ENCODE data around the gene PCDH15. TPM values are rescaled to one million over a fixed set of nuclear protein-coding genes. Genes with fewer than 3 reads are reported as not detected.

Gene PCDH15
- total RNA-seq, 1 experiment from 2014 or later = 0.59 TPM

GRCh38 chr10:54064215-54064614, 736.8 kb downstream of the PCDH15 start:
- DNase-seq (ENCODE audit: low spot score) (no peak), ATAC-seq (no peak)
- ChIA-PET CTCF (no interaction called here), POLR2A (no interaction called here)
- Mint-ChIP-seq H3K27me3 (ENCODE audit: low read depth) (no peaks in the 10 kb centered on the region), H3K4me3 (no peak overlapping the region), H3K9me3 (peaks cover 12% of the 10 kb centered on the region), H3K4me1 (no peaks in the 10 kb centered on the region), H3K27ac (no peak overlapping the region), H3K36me3 (peaks cover 3% of the 10 kb centered on the region; the same call in 1 of the 2 replicates)
- TF ChIP-seq IRF1 (CRISPR knock-in tag; IDR thresholded peaks at IDR 0.05) (no peak), CREM (CRISPR knock-in tag; IDR thresholded peaks at IDR 0.05) (no peak), NR1H2 (CRISPR knock-in tag; IDR thresholded peaks at IDR 0.05) (no peak), ZNF425 (CRISPR knock-in tag; conservative IDR thresholded peaks at IDR 0.05) (no peak), AFF4 (CRISPR knock-in tag; IDR thresholded peaks at IDR 0.05; ENCODE audit: borderline replicate concordance) (no peak), SP1 (CRISPR knock-in tag; conservative IDR thresholded peaks at IDR 0.05) (no peak), GRHL2 (CRISPR knock-in tag; IDR thresholded peaks at IDR 0.05; ENCODE audit: insufficient replicate concordance, severe bottlenecking) (no peak), ATF3 (CRISPR knock-in tag; conservative IDR thresholded peaks at IDR 0.05) (no peak), RELA (CRISPR knock-in tag; IDR thresholded peaks at IDR 0.05; ENCODE audit: borderline replicate concordance) (no peak), E2F4 (CRISPR knock-in tag; IDR thresholded peaks at IDR 0.05; ENCODE audit: borderline replicate concordance, low read depth) (no peak), GABPB1 (CRISPR knock-in tag; IDR thresholded peaks at IDR 0.05) (no peak), PREB (CRISPR knock-in tag; IDR thresholded peaks at IDR 0.05; ENCODE audit: borderline replicate concordance) (no peak), ZNF232 (CRISPR knock-in tag; IDR thresholded peaks at IDR 0.05) (no peak)

GRCh38 chr10:54063514-54063913, 737.5 kb downstream of the PCDH15 start:
- ChIA-PET POLR2A (no interaction called here), CTCF (no interaction called here)
- ATAC-seq (no peak), DNase-seq (ENCODE audit: low spot score) (no peak)
- H3K36me3 Mint-ChIP-seq = peaks cover 9% of the 10 kb centered on the region
- peaks cover 18% of the 10 kb centered on the region for H3K9me3 Mint-ChIP-seq
- H3K27ac Mint-ChIP-seq = no peak overlapping the region
- no peak overlapping the region for H3K4me3 Mint-ChIP-seq
- no peaks in the 10 kb centered on the region for H3K4me1 Mint-ChIP-seq
- H3K27me3 Mint-ChIP-seq (ENCODE audit: low read depth) = no peaks in the 10 kb centered on the region
- TF ChIP-seq JAZF1 (CRISPR knock-in tag; IDR thresholded peaks at IDR 0.05) = no peak
- TF ChIP-seq HMGA2 (CRISPR knock-in tag; IDR thresholded peaks at IDR 0.05) = no peak
- TF ChIP-seq ESRRA (CRISPR knock-in tag; IDR thresholded peaks at IDR 0.05; ENCODE audit: borderline replicate concordance) = no peak
- TF ChIP-seq CTCF (IDR thresholded peaks at IDR 0.05) = no peak
- TF ChIP-seq FOXJ3 (CRISPR knock-in tag; IDR thresholded peaks at IDR 0.05; ENCODE audit: borderline replicate concordance) = no peak
- no peak for TF ChIP-seq ZNF532 (CRISPR knock-in tag; IDR thresholded peaks at IDR 0.05; ENCODE audit: borderline replicate concordance)

Data from WTC11 (cell line).